ENCODE results near the gene ABCF1. TPM values are rescaled to one million over a fixed set of nuclear protein-coding genes. Genes with fewer than 3 reads are reported as not detected.
A peak's percentile ranks its signal among the peaks of the same experiment; 100 is the strongest.

Gene ABCF1
- total RNA-seq (2021; ENCODE audit: unreplicated experiment) (53.3 TPM), Bru-seq, nascent RNA (percentile 91 among the genes with signal in this experiment), BruChase-seq, experiment 1, labeled RNA remaining after a 6-hour chase (percentile 94 among the genes with signal in this experiment), BruChase-seq, experiment 2, labeled RNA remaining after a 2-hour chase (percentile 92 among the genes with signal in this experiment)
- 40.6 and 41.5 TPM in 2 replicates for polyA plus RNA-seq (2012)
- long read RNA-seq, transcript ABCF1-201 (25 exons, 3,481 nt) = major isoform, 13 of 98 reads
- long read RNA-seq, partial matches to known transcripts = 39 of 98 reads
- long read RNA-seq, other reads (novel, unspliced or antisense) = 44 of 98 reads

DNA sequence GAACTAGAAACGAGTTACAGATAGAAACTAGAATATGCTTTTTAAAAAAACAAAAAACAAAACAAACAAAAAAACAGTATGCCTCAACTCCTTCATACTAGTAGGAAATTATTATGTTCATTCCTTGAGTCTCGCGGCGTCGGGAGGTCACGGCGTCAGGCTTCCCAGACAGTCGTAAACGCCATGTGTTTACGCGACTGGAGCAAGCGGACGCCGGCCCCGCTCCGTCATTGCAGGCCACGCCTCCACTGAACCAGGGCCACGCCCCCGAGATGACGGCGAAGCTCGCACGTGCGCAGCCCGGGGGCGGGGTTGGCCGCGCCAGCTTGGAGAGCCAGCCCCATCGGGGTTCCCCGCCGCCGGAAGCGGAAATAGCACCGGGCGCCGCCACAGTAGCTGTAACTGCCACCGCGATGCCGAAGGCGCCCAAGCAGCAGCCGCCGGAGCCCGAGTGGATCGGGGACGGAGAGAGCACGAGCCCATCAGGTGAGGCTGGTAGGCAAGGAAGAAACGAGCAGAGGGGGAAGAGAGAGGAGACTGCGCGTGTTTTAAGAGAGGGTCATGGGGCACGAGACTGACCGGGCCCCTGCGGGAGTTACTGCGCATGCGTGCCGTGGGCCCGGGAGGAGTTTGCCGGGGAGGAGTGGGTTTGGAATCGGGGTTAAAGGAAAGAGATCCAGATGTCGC is at the start of gene ABCF1:
Gene ABCF1, plus strand, starts transcription at position 368 of the 687 bp plus-strand sequence. Its CDS starts 46 bp downstream, at position 414.
- peak within 1 kb of the TSS; percentile 85 for H3K9ac ChIP-seq (ENCODE audit: low read length)
- H3K4me3 ChIP-seq (replicated peaks in 1 of 2; ENCODE audit: low read depth in 1 of 2, low read length in 2 of 2) = peak within 1 kb of the TSS; percentile 66 to 97
- no peaks in the 10 kb centered on the region for H3K9me2 ChIP-seq (ENCODE audit: insufficient read depth)
- peaks cover 49% of the 10 kb centered on the region for H3K79me2 ChIP-seq (ENCODE audit: insufficient read depth, low read length)
- peaks cover 12% of the 10 kb centered on the region; the same call in 1 of the 2 replicates for H4K20me1 ChIP-seq (ENCODE audit: insufficient read depth)
- RAD21 ChIA-PET (ENCODE audit: low non-redundant PET in 1 of 2, low total read pairs in 2 of 2, uncharacterized antibody in 2 of 2, unreplicated experiment in 2 of 2) = no interaction called here
- ATAC-seq (peak; percentile 92), DNase-seq (ENCODE audit: low read depth, low spot score) (peak; percentile 93)
- peaks cover 2 to 12% of the 10 kb centered on the region in 2 experiments; a peak in 3 of 4 replicates for H3K36me3 ChIP-seq (ENCODE audit: control insufficient read depth in 1 of 2, insufficient read depth in 2 of 2, low read length in 2 of 2)
- H3K4me1 ChIP-seq (ENCODE audit: control insufficient read depth in 1 of 2, insufficient read depth in 2 of 2, low read length in 2 of 2) = peaks cover 9 to 29% of the 10 kb centered on the region in 2 experiments
- peak within 1 kb of the TSS; percentile 88 for H3K4me2 ChIP-seq (ENCODE audit: low read length)
- H2AFZ ChIP-seq (ENCODE audit: low read depth, low read length, poor library complexity, severe bottlenecking) = peak within 1 kb of the TSS; percentile 24
- CTCF ChIA-PET = interaction anchor here (0.6 to 1.3 kb wide), 3 partner anchors 26 to 30 kb away, joined by 3 to 6 read pairs (median 3); no protein-coding TSS in a partner anchor
- no TSS peak for BruUV-seq (replicated peaks)
- POLR2A ChIA-PET = interaction anchor here (1.0 to 1.1 kb wide), 5 partner anchors 15 to 45 kb away, joined by 3 to 12 read pairs (median 6); partner anchors contain the start of genes GNL1 and PRR3
- no peaks in the 10 kb centered on the region for H3K27me3 ChIP-seq (ENCODE audit: insufficient read depth, low read length)
- intact Hi-C loops (cut with micrococcal nuclease) = loop anchor here (1.0 kb wide), 1 partner anchor 15 kb away; the partner anchor contains the start of gene GNL1
- no peaks in the 10 kb centered on the region for H3K9me3 ChIP-seq (ENCODE audit: control insufficient read depth in 1 of 2, insufficient read depth in 1 of 2, low read depth in 1 of 2, low read length in 2 of 2)
- peak within 1 kb of the TSS; percentile 72 for H3K27ac ChIP-seq (ENCODE audit: low read depth, low read length)
- peak; percentile 73 for TF ChIP-seq ZFX (IDR thresholded peaks at IDR 0.05)
- TF ChIP-seq ELF1 (IDR thresholded peaks at IDR 0.05; ENCODE audit: borderline replicate concordance, low read depth) = peak; percentile 44; the same call in 1 of the 2 replicates
- TF ChIP-seq SP1 (IDR thresholded peaks at IDR 0.05; ENCODE audit: low read depth) = peak; percentile 78
- TF ChIP-seq, protein P1, sequence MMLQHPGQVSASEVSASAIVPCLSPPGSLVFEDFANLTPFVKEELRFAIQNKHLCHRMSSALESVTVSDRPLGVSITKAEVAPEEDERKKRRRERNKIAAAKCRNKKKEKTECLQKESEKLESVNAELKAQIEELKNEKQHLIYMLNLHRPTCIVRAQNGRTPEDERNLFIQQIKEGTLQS (IDR thresholded peaks at IDR 0.05) = no peak
- TF ChIP-seq, protein P2, sequence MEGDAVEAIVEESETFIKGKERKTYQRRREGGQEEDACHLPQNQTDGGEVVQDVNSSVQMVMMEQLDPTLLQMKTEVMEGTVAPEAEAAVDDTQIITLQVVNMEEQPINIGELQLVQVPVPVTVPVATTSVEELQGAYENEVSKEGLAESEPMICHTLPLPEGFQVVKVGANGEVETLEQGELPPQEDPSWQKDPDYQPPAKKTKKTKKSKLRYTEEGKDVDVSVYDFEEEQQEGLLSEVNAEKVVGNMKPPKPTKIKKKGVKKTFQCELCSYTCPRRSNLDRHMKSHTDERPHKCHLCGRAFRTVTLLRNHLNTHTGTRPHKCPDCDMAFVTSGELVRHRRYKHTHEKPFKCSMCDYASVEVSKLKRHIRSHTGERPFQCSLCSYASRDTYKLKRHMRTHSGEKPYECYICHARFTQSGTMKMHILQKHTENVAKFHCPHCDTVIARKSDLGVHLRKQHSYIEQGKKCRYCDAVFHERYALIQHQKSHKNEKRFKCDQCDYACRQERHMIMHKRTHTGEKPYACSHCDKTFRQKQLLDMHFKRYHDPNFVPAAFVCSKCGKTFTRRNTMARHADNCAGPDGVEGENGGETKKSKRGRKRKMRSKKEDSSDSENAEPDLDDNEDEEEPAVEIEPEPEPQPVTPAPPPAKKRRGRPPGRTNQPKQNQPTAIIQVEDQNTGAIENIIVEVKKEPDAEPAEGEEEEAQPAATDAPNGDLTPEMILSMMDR (IDR thresholded peaks at IDR 0.05 in 2 of 3, conservative IDR thresholded peaks at IDR 0.05 in 1 of 3; ENCODE audit: borderline replicate concordance in 1 of 3, insufficient read depth in 1 of 3, low read depth in 2 of 3, low read length in 2 of 3) = no peak
- peak; percentile 56 for TF ChIP-seq YY1 (IDR thresholded peaks at IDR 0.05; ENCODE audit: extremely low read depth, insufficient replicate concordance, low read depth, low read length)
- peak; percentile 88 for TF ChIP-seq EGR1 (IDR thresholded peaks at IDR 0.05; ENCODE audit: low read depth)
- TF ChIP-seq FOSL1 (IDR thresholded peaks at IDR 0.05; ENCODE audit: low read depth) = no peak
- no peak for TF ChIP-seq ZNF274 (IDR thresholded peaks at IDR 0.05; ENCODE audit: low read depth, low read length)
- peak; percentile 79 for TF ChIP-seq CBX3 (IDR thresholded peaks at IDR 0.05; ENCODE audit: low read depth)
- peak; percentile 15 for TF ChIP-seq TCF7L2 (IDR thresholded peaks at IDR 0.05; ENCODE audit: borderline replicate concordance, extremely low read depth, insufficient read depth, insufficient read length)
- TF ChIP-seq SRF (IDR thresholded peaks at IDR 0.05; ENCODE audit: low read depth) = 0 out of 2 replicates have a peak, but pooled peaks have one; percentile 50
- TF ChIP-seq SIN3A (IDR thresholded peaks at IDR 0.05; ENCODE audit: low read depth) = peak; percentile 97
- TF ChIP-seq JUND (IDR thresholded peaks at IDR 0.05) = no peak
- TF ChIP-seq, protein P3, sequence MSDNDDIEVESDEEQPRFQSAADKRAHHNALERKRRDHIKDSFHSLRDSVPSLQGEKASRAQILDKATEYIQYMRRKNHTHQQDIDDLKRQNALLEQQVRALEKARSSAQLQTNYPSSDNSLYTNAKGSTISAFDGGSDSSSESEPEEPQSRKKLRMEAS (IDR thresholded peaks at IDR 0.05) = peak; percentile 99
- peak; percentile 48 for TF ChIP-seq POLR2A (IDR thresholded peaks at IDR 0.05; ENCODE audit: borderline replicate concordance, extremely low read depth, insufficient read depth, insufficient read length)
- TF ChIP-seq POLR2AphosphoS5 (IDR thresholded peaks at IDR 0.05; ENCODE audit: low read depth, low read length) = peak; percentile 89
- no peak for TF ChIP-seq EZH2phosphoT487 (IDR thresholded peaks at IDR 0.05; ENCODE audit: borderline replicate concordance)
- TF ChIP-seq, protein P4, sequence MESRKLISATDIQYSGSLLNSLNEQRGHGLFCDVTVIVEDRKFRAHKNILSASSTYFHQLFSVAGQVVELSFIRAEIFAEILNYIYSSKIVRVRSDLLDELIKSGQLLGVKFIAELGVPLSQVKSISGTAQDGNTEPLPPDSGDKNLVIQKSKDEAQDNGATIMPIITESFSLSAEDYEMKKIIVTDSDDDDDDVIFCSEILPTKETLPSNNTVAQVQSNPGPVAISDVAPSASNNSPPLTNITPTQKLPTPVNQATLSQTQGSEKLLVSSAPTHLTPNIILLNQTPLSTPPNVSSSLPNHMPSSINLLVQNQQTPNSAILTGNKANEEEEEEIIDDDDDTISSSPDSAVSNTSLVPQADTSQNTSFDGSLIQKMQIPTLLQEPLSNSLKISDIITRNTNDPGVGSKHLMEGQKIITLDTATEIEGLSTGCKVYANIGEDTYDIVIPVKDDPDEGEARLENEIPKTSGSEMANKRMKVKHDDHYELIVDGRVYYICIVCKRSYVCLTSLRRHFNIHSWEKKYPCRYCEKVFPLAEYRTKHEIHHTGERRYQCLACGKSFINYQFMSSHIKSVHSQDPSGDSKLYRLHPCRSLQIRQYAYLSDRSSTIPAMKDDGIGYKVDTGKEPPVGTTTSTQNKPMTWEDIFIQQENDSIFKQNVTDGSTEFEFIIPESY (IDR thresholded peaks at IDR 0.05; ENCODE audit: extremely low read depth, insufficient replicate concordance, low read length) = no peak

Data from HCT116 (cell line).